ENCODE results near the gene ZMYND10. TPM values are rescaled to one million over a fixed set of nuclear protein-coding genes. Genes with fewer than 3 reads are reported as not detected.

Gene ZMYND10
- total RNA-seq, 2 experiments from 2014 or later, result 1.2 to 1.6 TPM

Other genes with a start within 250 kb of the ZMYND10 start
- gene SEMA3F, start 190.4 kb downstream of the ZMYND10 start, total RNA-seq, result under 1 TPM; 0.14 to 0.41 TPM
- under 1 TPM; 0.28 to 0.30 TPM for gene GNAT1, start 154.1 kb downstream of the ZMYND10 start, total RNA-seq
- 1 to 10 TPM; 4.8 to 7.2 TPM for gene SLC38A3, start 140.5 kb downstream of the ZMYND10 start, total RNA-seq
- gene GNAI2, start 109.5 kb downstream of the ZMYND10 start, total RNA-seq, result 100 to 1,000 TPM; 185 to 192 TPM
- gene SEMA3B, start 76.6 kb downstream of the ZMYND10 start, total RNA-seq, result 1 to 10 TPM; 1.4 to 1.6 TPM
- not detected for gene LSMEM2, start 66.6 kb downstream of the ZMYND10 start, total RNA-seq
- gene IFRD2, start 53.3 kb downstream of the ZMYND10 start, total RNA-seq, result 10 to 100 TPM; 42.4 to 42.9 TPM
- gene HYAL3, start 46.3 kb downstream of the ZMYND10 start, total RNA-seq, result 1 to 10 TPM; 2.1 to 3.2 TPM
- gene NAA80, start 46.3 kb downstream of the ZMYND10 start, total RNA-seq, result 10 to 100 TPM; 37.1 to 40.7 TPM
- under 1 TPM in 1 of 2 experiments, not detected in 1; 0.30 TPM for gene HYAL1, start 42.2 kb downstream of the ZMYND10 start, total RNA-seq
- gene HYAL2, start 23.0 kb downstream of the ZMYND10 start, total RNA-seq, result under 1 TPM; 0.61 to 0.79 TPM
- 10 to 100 TPM; 23.6 to 23.7 TPM for gene TUSC2, start 17.5 kb downstream of the ZMYND10 start, total RNA-seq
- 10 to 100 TPM; 88.7 to 89.3 TPM for gene RASSF1, start 4.9 kb downstream of the ZMYND10 start, total RNA-seq
- 10 to 100 TPM; 28.7 to 30.9 TPM for gene NPRL2, start 5.0 kb upstream of the ZMYND10 start, total RNA-seq
- gene CYB561D2, start 5.1 kb upstream of the ZMYND10 start, total RNA-seq, result 10 to 100 TPM; 24.2 to 24.3 TPM
- 10 to 100 TPM; 15.2 to 17.8 TPM for gene TMEM115, start 13.8 kb upstream of the ZMYND10 start, total RNA-seq
- 1 to 10 TPM; 7.2 to 8.7 TPM for gene CACNA2D2, start 157.9 kb upstream of the ZMYND10 start, total RNA-seq
- gene C3orf18, start 222.0 kb upstream of the ZMYND10 start, total RNA-seq, result 1 to 10 TPM; 5.4 to 5.5 TPM
- gene HEMK1, start 223.8 kb upstream of the ZMYND10 start, total RNA-seq, result 10 to 100 TPM; 11.1 to 12.5 TPM

All from CD8-positive, alpha-beta T cell (primary cell).